OCI-LY1 (cell line): ENCODE measurements around the gene CD40.

ENCODE experiments used
- EZH2 ChIP-seq: fragments of 200-600 bp; sonication (generic), shearing (Covaris generic); IDR thresholded peaks from 2 replicates; pipeline ENCODE4 v1.8.0; 2017; ENCODE audit warnings: borderline replicate concordance, mixed run types, mild to moderate bottlenecking, antibody characterized with exemption, low read length, moderate library complexity, mixed read lengths
- TF ChIP-seq, protein P1 (sequence below): fragments of 200-600 bp; sonication (generic), shearing (Covaris generic); IDR thresholded peaks from 2 replicates; pipeline ENCODE4 v1.5.1; 2017; ENCODE audit warnings: mild to moderate bottlenecking, antibody characterized with exemption, low read length, moderate library complexity, mixed read lengths

GRCh38 chr20:46102940-46103339 lies 15.2 kb upstream of the CD40 start:
- TF ChIP-seq, protein P1, sequence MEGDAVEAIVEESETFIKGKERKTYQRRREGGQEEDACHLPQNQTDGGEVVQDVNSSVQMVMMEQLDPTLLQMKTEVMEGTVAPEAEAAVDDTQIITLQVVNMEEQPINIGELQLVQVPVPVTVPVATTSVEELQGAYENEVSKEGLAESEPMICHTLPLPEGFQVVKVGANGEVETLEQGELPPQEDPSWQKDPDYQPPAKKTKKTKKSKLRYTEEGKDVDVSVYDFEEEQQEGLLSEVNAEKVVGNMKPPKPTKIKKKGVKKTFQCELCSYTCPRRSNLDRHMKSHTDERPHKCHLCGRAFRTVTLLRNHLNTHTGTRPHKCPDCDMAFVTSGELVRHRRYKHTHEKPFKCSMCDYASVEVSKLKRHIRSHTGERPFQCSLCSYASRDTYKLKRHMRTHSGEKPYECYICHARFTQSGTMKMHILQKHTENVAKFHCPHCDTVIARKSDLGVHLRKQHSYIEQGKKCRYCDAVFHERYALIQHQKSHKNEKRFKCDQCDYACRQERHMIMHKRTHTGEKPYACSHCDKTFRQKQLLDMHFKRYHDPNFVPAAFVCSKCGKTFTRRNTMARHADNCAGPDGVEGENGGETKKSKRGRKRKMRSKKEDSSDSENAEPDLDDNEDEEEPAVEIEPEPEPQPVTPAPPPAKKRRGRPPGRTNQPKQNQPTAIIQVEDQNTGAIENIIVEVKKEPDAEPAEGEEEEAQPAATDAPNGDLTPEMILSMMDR = no peak
- TF ChIP-seq EZH2 = no peak
